HG02870 (cell line): ENCODE data around the gene CDH10.

Experiments
- ATAC-seq: cut with Tn5 transposase; IDR thresholded peaks from one replicate; pipeline ENCODE4 v1.9.1; 2021; ENCODE audit warnings: mild to moderate bottlenecking, moderate library complexity; ENCODE audit not compliant: unreplicated experiment

The CDH10 gene

DNA sequence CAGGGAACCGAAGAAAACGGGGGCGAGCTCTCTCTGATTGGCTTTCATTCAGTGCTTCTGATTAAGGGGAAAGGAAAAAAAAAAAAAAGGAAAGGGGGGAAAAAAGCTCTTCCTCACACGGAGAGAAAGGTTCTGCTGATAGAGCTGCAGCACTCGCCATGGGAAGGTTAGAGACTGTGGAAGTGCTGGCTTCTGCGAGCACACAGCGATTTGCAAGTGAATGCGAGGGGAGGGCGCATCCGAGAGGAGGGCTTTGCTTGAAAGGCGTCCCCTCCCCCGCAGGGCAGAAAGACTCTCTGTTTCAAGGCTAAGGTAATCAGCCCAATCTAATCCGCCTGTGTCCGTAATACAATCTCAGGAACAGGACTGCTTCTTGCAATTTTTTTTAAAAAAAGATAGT is at the start of gene CDH10:
CDH10 (minus strand) TSS at position 218 of the 400 bp plus-strand sequence. CDS start 51,488 bp downstream, outside the sequence.
- ATAC-seq: no peak

DNA sequence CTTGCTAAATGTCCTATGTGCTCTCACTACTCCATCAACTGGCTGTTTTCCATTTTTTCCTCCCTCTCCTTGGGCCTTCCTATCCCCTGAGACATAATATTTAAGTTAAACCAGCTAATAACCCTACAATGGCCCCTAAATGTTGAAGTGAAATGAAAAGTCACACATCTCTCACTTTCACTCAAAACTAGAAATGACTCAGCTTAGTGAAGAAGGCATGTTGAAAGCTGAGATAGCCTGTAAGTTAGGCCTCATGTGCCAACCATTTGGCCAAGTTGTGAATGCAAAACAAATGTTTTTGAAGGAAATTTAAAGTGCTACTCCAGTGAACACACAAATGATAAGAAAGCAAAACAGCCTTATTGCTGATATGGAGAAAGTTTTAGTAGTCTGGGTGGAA is 48.8 kb upstream of the CDH10 start:
- ATAC-seq: no peak

DNA sequence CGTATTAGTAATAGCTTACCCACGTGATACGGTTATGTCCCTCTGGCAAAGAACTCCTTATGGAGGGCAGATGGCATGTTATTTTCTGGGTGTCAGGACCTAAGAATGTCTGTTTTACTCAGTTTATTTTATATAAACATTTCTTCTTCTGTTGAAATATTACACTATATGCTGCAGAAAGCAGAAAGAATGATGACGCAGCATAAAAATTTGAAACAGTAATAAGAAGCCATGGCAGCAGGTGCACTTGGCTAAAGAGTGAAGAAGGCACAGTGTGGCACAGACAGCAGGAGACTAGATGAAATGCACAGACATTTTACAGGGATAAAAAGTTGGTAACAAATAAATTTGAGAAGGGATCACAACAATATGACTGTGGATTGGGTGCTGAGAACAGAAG is 46.3 kb upstream of the CDH10 start:
- no peak for ATAC-seq

DNA sequence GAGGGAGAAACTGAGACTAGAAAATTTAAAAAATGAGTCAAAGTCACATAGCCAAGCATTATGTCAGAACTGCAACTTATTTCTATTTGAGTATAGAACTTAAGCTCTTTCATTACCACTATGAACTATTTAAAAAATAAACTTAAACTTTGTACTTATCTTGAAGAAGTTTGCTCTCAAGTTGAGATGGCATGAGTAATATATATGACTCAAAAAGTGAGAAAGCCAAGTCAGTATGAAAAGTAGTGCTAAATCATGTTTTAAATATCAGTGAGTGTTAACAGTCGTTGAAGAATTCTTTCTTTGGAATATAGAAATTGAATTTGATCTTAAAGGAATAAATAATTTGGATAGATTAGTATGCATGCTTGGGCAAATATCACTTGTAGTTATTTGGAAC is 36.3 kb upstream of the CDH10 start:
- ATAC-seq: no peak

DNA sequence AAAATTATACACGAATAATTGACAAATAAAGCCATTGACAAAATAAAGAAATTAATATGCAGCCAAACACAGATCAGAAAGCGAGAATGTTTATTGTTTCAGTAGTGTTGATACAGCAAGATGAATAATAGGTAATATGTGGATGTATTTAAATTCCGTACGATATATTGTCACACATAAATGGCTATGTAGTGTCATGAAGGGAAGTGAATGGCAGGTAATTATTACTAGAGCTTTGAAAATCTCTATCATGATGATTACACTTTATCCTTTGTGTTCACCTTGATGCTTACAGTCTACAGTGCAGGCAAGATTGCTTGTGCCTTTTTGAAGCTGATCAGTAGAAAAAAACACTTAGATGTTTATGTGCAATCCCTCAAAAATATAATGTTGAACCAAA is 23.3 kb upstream of the CDH10 start:
- no peak for ATAC-seq

DNA sequence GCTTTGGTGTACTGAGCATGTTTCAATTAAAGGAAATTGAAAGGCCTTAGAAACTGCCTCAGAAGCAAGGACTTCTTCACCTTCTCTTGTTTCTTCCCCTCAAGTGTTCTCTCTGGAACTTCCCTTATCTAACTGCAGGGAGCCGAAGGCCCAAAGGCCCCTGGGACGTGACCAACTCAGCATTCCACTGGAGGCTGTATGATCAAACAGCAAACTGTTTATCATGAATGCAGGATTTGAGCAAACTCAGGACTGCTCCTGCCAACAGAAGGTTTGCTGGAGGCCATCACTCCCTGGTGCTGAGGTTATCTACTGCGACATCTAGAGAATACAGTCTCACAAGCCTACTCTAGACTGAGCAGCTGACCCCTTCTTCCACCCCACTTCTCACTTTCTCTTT is 4.8 kb upstream of the CDH10 start:
- no peak for ATAC-seq

DNA sequence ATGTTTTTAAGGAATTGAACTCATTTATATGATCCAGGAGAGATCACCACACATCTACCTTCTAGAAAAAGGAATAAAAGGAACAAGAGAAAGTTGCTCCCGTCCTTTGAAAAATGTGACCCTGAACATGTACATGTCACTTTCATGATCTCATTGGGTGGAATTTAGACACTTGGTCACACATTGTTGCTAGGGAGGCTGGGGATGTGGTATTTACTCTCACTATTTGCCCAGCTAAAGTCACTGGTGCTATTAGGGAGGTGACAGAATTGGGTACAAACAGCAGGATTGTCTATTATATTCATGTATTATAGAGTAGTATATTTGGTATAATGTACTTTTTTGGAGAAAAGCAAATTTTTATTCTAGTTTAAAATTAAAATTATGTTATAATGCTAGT is 2.1 kb upstream of the CDH10 start:
- ATAC-seq: no peak

DNA sequence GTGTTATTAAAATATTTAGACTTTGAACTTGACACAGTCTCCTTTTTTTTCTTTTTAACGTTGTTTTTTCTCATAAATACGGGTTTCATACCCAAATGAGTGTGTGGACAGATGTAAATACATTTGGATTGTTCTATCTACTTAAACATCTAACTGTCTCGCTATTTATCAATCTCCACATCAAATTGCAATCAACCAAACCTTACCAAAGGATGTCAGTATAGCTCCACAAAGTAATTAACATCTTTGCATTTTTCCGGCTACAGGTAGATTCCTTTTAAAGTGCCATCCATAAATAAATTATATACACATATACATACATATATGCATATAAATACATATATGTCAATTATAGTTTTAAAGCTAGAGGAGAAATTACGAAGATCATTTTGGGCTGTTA is 705 bp upstream of the CDH10 start:
- no peak for ATAC-seq

DNA sequence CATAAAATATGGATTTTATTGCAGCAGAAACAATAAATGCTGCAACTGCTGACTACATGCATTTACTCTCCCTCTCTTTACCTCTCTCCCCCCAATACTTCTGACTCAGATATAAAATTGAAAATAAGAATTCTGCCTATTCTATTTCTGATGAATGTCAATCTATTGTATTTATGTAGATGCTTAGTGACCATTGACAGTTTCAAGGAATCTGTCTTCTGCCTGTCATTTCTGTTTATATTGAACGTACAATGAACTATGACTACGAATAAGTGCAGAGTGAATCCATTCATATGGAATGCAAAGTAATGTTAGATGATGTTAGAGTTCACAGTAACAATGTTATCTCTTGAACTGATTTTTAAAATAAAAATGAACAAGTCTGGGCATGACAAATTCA is 898 bp downstream of the CDH10 start:
- no peak for ATAC-seq

DNA sequence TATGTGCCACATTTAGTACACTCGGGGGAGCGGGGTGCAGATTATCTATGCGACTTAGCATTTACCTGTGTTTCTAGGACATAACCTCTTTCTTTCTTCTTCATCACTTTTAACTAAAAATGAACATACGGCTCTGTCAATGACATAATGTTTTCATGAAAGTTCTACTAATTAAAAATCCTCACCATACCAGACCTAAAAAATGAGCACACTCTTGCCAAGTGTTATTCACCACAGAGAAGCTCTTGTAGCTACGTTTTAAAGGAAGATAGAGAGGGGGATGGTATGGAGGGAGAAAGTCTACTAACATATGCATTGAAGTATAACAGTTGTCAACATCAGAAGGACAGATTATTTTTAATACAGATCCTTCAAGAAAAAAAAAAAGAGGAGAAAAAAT is 1.6 kb downstream of the CDH10 start:
- no peak for ATAC-seq

DNA sequence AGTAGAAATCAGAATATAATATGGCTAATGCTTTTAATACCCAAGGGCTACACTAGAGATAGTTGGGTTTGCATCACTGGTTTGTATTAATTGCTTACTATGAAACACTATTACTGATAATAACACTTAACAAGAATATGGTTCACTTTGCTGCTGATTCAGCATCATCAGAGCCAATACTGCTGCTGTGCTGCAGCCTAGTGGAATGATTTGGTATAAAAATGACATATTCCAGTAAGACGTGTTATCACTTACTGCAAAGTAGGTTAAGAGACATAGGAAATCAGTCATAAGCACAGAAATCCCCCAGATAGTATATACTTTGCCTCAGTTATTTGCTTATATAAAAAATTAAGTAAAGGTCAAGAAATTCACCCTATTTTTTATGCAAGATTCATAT is 2.8 kb downstream of the CDH10 start:
- ATAC-seq: no peak

DNA sequence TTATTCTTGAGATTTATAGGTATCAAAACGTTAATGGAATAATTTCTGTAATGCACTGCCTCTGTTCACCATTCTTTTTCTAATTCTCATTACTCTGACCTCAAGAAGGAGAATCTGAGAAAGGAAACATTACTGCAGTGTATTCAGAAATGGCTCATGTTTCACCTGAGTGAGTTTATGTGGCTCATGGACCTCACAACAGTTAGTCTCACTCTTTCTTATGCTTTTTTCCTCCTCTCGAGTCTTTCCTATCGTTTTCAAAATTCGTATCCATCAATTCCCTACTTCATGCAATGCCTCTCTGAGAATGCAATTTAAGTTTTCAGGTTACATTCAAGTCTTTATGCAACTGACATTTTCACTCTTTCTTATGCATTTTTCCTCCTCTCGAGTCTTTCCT is 9.6 kb downstream of the CDH10 start:
- no peak for ATAC-seq

DNA sequence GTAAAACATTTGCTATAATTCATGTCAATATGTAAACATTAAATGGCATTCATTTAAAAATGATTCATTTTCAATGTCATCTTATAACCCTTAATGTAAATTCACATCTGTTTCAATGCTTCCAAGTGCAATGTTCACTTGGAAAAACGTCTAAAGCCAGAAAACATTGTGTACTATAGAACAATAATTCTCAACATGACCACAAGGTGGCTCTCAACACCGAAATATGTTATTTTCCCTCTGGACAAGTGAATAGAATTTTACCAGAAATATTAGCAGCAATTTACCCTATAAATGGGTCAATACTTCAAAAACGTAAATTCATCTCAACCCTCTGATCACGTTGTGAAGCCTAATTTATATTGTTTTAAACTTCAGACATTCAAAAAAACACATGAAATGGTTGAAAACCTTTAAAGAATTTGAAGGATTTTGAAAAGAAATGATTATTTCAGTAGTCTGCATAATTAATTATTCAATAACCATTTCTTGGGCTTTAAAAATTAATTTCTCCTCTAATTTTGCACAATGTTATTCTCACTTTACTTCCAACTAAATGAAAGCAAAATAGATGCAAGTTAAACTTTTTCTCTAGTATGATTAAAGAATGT is 11.0 kb downstream of the CDH10 start:
- no peak for ATAC-seq

DNA sequence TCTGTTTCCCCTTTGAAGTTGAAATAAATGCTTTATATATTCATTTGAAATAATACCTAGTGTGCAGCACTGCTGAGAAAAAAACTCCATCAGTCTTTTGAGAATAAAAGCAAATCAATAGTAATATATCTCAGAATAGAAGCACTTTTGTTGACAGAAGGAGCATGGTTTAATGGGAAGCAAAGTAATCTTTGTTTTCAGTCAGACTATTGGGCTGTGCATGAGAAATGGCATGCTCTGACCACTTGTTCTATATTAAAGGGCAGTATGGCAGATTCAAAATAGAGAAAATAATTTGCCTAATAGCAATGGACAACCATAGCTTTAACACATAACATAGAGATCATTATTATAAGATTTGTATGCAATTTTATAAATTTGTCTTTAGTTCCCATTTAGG is 12.4 kb downstream of the CDH10 start:
- no peak for ATAC-seq

DNA sequence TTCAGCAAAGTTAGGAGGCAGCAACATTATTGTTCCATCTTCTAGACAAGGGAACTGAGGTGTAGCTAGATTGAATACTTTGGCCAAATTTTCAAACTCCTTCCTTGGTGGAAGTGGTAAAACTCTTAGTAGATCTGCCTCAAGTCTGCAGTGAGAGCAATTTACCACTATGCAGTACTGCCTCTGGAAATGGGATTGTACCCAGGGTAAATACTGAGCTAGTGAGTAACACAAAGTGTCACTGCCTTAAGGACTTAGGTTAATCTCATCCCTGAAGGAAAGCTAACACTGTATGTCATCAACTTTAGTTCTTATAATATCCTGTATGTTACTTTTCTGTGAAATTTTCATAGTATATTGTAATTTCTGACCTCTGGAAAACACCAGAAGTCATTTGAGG is 13.9 kb downstream of the CDH10 start:
- ATAC-seq: no peak

DNA sequence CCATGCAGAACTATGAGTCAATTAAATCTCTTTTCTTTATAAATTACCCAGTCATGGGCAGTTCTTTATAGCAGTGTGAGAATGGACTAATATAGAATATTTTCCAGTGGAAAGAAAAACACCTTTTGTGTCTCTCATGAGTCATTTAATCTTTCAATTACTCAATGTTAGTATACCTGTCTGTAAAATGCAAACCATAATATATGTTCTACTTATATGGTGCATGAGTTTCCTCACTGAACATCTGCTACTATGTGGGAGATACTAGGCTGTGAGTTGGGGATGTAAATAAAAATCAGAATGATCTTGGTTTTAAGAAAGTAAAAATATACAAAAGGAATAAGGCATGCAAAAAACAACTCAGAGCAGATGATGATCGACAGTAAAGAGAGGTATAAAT is 15.0 kb downstream of the CDH10 start:
- ATAC-seq: no peak

DNA sequence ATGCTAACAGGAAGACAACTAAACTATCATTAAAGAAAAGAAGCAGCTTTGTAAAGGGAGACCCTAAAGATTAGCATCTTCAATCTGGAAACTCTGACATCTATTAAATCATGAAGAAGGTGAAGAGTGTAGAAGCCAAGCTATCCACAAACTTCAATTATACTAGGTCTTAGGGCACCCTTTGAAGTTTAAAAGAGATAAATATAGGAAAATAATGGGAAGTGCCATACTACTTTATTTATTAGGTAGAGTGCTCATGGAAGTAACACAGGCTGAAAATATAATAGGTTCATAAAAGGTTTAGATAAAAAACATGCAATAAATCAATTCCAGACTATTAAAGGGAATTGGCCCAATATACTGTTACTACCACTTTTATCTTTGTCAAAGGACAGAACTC is 19.9 kb downstream of the CDH10 start:
- no peak for ATAC-seq

DNA sequence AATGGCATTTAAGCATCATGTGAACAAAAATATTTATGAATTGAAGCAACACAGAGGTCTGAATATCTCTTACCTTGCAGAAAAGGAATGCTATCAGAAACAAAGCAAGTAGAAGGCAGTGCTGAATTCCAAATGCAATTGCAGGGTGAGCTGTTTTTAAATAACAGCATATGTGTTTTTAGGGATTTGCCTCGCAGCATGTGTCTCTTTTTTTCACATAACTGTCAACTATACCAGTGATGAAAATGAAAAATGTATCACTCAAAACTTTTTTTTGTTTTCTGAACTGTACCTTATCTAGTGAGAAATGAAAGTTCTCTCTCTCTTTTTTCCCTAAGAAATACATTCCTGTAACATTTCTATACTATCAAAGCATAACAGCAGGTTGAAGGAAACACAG is 21.2 kb downstream of the CDH10 start:
- ATAC-seq: no peak

DNA sequence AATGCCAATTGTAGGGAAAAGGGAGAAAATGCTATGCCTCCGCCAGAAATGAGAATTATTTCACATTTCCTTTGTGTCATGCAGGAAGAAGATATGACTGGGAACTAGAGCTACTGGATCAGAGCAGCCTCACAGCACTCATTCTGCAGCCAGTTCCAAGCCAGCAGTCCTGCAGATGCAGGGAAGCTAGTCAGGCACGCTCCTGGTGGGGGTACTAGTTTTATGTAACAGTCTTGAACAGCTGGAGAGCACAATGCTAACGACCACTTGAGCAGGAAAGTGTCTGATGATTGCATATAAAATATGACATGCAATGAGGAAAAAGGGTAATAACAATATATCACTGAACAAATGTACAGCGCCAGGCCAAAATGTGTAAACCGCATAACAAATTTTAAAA is 21.7 kb downstream of the CDH10 start:
- ATAC-seq: no peak

DNA sequence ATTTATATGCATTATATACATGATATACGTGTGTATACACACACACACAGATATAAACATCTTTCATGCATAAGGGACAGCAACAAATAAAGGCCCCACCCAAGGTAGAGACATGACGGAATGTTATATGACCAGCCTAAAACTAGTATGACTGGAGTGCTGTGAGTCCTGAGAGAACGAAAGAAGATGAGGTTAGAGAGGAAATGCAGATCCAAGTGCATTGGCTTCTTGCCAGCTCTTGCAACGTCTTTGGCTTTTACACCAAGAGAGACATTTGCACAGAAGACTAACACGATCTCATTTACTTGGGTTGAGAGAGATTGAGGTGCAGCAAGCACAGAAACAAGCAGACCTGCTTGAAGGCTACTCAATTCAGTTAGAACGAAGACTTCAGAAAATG is 23.0 kb downstream of the CDH10 start:
- no peak for ATAC-seq

DNA sequence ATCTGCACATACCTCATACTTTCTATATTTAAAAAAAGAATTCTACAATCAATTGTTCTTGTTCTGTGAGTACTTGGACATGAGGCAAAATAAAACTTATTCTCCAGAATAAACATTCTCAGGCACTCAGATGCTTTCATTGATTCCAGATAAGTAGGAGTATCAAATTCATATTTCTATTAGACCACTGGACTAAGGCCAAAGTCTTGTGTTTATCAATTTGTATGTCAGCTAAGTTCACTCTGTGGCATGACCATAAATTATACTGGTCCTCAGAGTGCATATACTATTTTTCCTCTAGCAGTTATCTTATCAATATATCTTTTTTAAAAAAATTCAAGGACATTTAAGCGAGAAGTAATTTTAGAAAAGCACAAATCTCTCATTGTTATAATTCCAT is 28.2 kb downstream of the CDH10 start:
- no peak for ATAC-seq

DNA sequence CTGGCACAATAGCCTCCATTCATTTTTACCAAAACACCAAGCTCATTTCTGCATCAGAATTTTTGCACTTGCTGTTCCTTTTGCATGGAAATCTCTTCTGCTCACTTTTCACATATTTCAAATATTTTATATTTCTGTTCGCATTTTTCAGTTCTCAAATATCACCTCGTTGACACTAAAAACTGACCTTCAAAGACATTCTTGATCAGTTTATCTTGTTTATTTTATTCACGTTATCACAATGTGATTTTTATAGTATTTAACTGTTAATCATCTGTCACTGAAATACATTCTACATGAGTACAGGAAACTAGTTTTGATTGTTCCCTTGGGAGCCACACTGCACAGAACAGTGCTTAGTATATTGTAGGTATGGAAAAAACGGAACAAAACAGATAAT is 29.6 kb downstream of the CDH10 start:
- ATAC-seq: no peak

DNA sequence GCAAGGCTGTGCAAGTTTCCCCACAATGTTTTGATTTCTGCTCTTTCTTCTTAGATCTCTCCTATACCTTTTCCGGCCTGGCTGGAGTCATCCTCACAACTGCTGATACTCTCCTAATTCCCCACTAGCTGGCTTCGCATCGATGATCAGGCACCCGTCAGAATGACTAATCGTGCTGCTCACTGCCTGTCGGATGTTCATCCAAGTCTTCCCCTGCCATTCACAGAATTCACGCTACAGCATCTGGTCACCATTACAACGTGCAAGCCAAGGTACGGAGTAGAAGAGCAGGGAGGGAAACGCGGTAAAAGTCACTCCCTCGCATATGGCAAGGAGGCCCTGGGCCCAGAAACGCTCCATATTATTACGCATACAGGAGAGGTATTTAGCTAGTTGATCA is 35.1 kb downstream of the CDH10 start:
- no peak for ATAC-seq

DNA sequence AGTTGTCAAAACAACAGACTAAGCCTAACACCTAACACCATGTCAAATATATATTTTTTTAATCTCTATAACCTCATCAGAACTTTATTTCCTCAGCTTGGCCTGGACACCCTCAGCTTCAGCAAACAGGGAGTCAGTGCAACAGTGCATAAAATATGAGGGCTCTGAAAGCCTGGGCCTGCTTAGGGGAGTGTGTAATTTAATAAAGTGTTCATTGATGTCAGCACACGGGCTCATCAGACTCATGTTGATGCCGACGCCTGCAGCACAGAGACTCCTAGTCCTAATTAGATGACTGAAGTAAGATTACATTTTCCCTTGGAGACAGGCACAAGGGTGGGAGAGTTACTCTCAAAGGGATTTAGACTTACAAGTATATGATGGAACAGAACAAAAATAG is 37.8 kb downstream of the CDH10 start:
- ATAC-seq: no peak
